ENCODE measurements around the gene GALNTL6.
"Not testable (repeated sequence)": the region's sequence is repeated elsewhere in the genome, so short reads cannot be mapped to it uniquely, and the experiment has no call there.

Gene GALNTL6

DNA sequence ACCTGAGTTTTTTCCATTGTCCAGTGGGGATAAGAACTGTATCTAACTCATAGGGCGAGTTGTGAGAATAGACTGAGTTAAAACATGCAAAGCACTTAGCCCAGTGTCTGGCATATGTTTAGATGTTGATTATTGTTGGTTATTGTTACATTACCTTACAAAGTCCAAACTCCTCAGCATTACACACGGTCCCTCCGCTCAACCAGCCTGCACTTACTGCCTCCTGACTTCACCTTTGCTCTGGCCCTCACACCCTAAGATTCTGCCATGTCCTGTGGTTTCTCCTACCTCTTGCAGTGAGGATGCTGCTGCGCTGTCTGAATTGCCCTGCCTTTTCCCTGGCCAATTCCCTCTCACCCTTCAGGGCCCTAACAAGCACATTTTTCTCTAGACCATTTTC is 1053.2 kb downstream of the GALNTL6 start:
- H3K27me3 Mint-ChIP-seq = peaks cover 2% of the 10 kb centered on the region
- H3K4me1 Mint-ChIP-seq = no peaks in the 10 kb centered on the region
- ATAC-seq = no peak
- no peak overlapping the region for H3K4me3 Mint-ChIP-seq
- no peak for DNase-seq
- H3K27ac Mint-ChIP-seq = no peak overlapping the region
- H3K36me3 Mint-ChIP-seq (ENCODE audit: low read depth) = no peaks in the 10 kb centered on the region
- H3K9me3 Mint-ChIP-seq = peaks cover 7% of the 10 kb centered on the region

DNA sequence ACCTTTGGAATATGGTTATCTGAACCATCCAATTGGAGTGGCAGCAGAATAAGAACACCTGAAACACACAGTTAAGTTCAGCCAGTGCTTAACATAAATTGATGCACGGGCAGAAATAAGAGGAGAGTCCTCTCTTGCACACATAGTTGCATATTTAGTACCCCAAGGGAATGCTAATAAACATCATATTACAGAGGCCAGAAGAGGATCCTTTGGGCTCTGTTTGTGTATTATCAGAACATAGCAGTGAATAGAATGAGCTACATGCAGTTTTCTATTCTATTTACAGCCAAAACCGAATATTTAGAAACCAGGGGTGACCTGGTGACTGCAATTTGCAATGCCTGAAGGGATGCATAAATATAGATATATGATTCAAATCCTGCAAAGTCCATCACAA is 1054.6 kb downstream of the GALNTL6 start:
- H3K4me1 Mint-ChIP-seq = no peaks in the 10 kb centered on the region
- H3K27ac Mint-ChIP-seq = no peak overlapping the region
- H3K4me3 Mint-ChIP-seq = no peak overlapping the region
- DNase-seq (no peak), ATAC-seq (no peak)
- H3K9me3 Mint-ChIP-seq = no peaks in the 10 kb centered on the region
- no peaks in the 10 kb centered on the region for H3K36me3 Mint-ChIP-seq (ENCODE audit: low read depth)
- H3K27me3 Mint-ChIP-seq = peaks cover 5% of the 10 kb centered on the region

DNA sequence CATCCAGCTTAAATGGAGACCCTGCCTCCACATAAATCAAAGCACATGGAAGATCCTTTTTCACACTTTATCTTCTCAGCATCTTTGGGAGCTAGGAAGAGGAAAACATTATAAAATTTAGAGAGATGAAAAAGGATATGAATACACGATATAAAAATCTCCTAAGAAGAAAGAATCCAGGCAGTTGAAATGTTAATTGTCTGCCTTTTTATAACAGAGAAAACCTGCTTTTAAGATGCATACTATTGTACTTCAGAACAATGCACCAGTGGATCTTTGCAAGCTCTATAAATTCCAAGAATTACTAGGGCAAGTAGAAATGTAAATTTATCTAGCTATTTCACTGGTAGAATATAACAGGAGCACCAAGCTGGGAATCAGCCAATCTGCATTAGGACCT is 1055.1 kb downstream of the GALNTL6 start:
- no peak overlapping the region for H3K4me3 Mint-ChIP-seq
- no peak overlapping the region for H3K27ac Mint-ChIP-seq
- H3K27me3 Mint-ChIP-seq = peaks cover 6% of the 10 kb centered on the region
- H3K9me3 Mint-ChIP-seq = no peaks in the 10 kb centered on the region
- H3K4me1 Mint-ChIP-seq = no peaks in the 10 kb centered on the region
- ATAC-seq = no peak
- no peak for DNase-seq
- H3K36me3 Mint-ChIP-seq (ENCODE audit: low read depth) = no peaks in the 10 kb centered on the region

DNA sequence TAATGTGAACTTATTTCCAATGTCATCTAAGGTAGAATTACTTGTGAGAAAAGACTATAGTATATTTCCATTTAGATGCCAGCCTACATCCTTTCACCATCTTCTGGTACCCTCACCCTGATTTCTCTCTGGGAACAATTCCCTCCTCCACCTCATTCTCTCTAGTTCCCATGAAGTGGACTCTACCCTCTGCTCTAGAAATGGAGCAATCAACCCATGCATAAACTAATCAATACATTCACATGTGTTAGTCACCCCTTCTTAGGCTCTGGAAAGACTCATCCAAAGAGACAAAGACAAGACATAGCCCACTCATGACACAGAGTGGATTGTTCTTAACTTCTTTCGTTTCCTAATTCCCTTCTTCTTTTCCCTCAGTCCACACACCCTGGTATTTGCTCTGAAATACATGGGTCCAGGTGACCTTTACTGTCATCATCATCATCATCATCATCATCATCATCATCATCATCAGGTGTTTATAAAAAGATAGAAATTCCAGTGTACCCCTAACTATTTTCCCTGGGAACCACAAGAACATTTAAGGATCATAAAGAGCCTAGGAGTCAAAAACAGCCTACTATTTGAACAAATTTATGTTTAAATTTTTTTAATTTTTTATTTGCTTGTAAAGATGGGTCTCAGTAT is 1056.5 kb downstream of the GALNTL6 start:
- Mint-ChIP-seq H3K9me3 (no peaks in the 10 kb centered on the region), H3K36me3 (ENCODE audit: low read depth) (no peaks in the 10 kb centered on the region), H3K4me1 (no peaks in the 10 kb centered on the region), H3K27me3 (peaks cover 6% of the 10 kb centered on the region), H3K4me3 (no peak overlapping the region), H3K27ac (no peak overlapping the region)
- ATAC-seq = no peak
- DNase-seq = no peak

DNA sequence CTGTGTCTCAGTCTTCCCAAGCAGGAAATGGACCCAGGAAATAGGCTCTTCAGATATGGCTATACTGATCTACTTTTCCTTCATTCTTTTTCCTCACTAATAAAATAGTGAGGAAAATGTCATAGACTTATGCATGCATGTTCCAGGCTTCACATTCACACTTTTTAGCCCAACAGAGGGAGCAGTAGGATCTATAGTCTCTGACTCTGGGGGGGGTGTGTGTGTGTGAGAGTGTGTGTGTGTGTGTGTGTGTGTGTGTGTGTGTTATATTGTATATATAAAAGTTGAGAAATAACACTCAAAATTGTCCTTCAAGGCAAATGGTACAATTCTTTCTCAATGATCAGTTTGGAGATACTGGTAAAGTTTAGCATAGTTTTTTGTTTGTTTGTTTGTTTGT is 1058.2 kb downstream of the GALNTL6 start:
- no peaks in the 10 kb centered on the region for H3K9me3 Mint-ChIP-seq
- no peak for ATAC-seq
- no peak overlapping the region for H3K4me3 Mint-ChIP-seq
- H3K27me3 Mint-ChIP-seq = peaks cover 6% of the 10 kb centered on the region
- H3K4me1 Mint-ChIP-seq = no peaks in the 10 kb centered on the region
- no peak overlapping the region for H3K27ac Mint-ChIP-seq
- no peak for DNase-seq
- no peaks in the 10 kb centered on the region for H3K36me3 Mint-ChIP-seq (ENCODE audit: low read depth)

DNA sequence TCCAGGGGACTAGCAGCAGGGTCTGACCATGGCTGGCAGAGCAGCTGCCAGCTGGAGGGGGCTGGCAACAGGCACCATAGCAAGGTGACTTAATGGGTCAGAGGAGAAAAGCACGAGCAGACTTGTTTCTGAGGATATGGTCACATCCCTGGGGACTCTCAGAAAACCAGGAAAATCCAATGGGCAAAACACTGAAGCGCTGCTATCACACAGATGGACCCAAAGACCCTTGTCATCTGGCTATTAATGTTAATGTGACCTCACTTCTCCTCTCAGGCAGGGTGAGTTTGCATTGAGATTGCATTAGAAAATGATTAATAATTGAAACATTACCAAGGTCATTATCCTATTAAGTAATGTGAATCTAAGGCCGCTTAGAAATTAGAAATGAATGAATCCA is 1061.7 kb downstream of the GALNTL6 start:
- no peak for DNase-seq
- no peak overlapping the region for H3K4me3 Mint-ChIP-seq
- H3K4me1 Mint-ChIP-seq = no peaks in the 10 kb centered on the region
- no peak overlapping the region for H3K27ac Mint-ChIP-seq
- H3K27me3 Mint-ChIP-seq = peaks cover 4% of the 10 kb centered on the region
- H3K36me3 Mint-ChIP-seq (ENCODE audit: low read depth) = no peaks in the 10 kb centered on the region
- no peak for ATAC-seq
- no peaks in the 10 kb centered on the region for H3K9me3 Mint-ChIP-seq

DNA sequence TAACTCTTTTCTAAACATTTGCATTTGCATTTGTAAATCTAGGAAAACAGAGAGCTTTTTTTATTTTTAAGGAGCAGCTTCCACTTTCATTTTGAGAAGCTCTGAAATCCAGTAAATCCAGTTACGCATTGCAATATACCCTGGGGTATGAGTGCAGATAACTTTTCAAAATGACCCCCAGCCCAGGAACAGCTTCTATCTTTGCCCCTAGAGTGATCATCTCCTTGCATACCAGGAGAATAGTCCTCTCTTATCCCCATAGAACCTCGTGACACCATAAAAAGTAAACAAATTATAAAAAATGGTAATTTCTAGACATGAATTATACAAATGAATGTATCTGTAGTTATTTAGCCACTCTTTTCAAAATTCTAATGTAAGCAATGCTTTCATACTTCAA is 1063.2 kb downstream of the GALNTL6 start:
- Mint-ChIP-seq H3K27me3 (peaks cover 4% of the 10 kb centered on the region), H3K4me3 (no peak overlapping the region), H3K4me1 (no peaks in the 10 kb centered on the region), H3K27ac (no peak overlapping the region), H3K9me3 (no peaks in the 10 kb centered on the region), H3K36me3 (ENCODE audit: low read depth) (no peaks in the 10 kb centered on the region)
- ATAC-seq = no peak
- no peak for DNase-seq

DNA sequence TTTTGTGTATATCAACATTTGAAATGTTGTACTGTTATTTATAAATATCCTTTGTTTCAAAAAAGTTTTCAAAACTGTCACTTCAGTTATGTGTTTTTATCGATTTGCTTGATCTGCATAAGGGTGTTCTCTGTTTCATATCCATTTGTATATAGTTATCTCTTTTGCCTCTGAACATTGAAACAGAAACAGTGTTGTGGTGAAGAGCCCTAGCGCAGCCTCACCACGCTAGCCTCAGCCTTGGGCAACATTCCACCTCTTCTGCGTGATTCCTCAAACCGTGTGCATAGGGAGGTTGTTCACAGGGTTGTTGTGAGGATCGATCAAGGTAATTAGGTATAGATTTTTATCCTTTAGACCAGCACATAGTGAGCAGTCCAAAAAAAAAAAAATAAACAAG is 1068.4 kb downstream of the GALNTL6 start:
- peaks cover 17% of the 10 kb centered on the region for H3K9me3 Mint-ChIP-seq
- H3K36me3 Mint-ChIP-seq (ENCODE audit: low read depth) = no peaks in the 10 kb centered on the region
- ATAC-seq (no peak), DNase-seq (no peak)
- H3K27me3 Mint-ChIP-seq = no peaks in the 10 kb centered on the region
- H3K4me1 Mint-ChIP-seq = no peaks in the 10 kb centered on the region
- H3K27ac Mint-ChIP-seq = no peak overlapping the region
- H3K4me3 Mint-ChIP-seq = no peak overlapping the region

DNA sequence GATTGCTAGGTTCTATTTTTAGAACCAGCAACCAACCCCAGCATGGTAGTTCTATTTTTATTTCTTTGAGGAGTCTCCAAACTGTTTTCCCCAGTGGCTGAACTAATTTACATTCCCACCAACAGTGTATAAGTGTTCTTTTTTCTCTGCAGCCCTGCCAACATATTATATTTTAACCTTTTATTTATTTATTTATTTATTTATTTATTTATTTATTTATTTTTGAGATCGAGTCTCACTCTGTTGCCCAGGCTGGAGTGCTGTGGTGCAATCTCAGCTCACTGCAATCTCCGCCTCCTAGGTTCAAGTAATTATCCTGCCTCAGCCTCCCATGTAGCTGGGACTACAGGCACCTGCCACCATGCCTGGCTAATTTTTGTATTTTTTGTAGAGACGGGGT is 1074.2 kb downstream of the GALNTL6 start:
- peaks cover 20% of the 10 kb centered on the region for H3K9me3 Mint-ChIP-seq
- not testable (repeated sequence) for H3K27ac Mint-ChIP-seq; ATAC-seq; H3K27me3 Mint-ChIP-seq; H3K4me3 Mint-ChIP-seq; DNase-seq; H3K4me1 Mint-ChIP-seq; H3K36me3 Mint-ChIP-seq (ENCODE audit: low read depth)

DNA sequence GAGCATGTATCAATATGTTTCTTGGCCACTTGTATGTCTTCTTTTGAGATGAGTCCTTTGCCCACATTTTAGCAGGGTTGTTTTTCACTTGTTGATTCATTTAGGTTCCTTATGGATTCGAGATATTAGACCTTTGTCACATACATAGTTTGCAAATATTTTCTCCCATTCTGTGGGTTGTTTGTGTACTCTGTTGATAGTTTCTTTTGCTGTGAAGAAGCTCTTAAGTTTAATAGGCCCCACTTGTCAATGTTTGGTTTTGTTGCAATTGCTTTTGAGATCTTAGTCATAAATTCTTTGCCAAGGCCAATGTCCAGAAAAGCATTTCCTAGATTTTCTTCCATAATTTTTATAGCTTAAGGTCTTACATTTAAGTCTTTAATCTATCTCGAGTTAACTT is 1074.8 kb downstream of the GALNTL6 start:
- Mint-ChIP-seq H3K4me1 (no peaks in the 10 kb centered on the region), H3K27ac (no peak overlapping the region), H3K27me3 (no peaks in the 10 kb centered on the region), H3K36me3 (ENCODE audit: low read depth) (no peaks in the 10 kb centered on the region), H3K4me3 (no peak overlapping the region), H3K9me3 (peaks cover 20% of the 10 kb centered on the region)
- ATAC-seq = no peak
- no peak for DNase-seq

DNA sequence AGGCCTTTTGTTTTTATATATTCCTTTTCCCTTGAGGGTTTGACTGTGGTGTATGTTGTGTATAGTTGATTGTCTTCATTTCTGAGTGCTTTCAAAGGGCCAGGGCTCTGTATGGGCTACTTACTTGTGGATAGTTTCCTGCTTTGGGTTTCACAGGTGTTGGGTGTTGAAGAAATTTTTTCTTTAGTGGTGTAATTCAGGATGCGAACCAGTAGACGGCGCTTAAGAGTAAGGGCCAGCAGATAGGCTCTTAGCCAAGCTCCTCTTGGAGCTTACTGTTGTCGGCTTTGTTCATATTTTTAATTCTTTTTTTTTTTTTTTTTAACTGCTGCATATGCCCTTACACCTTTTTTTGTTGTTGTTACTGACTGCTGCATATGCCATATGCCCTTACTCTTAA is 1079.1 kb downstream of the GALNTL6 start:
- ATAC-seq (no peak), DNase-seq (no peak)
- H3K9me3 Mint-ChIP-seq = peaks cover 14% of the 10 kb centered on the region
- H3K27me3 Mint-ChIP-seq = no peaks in the 10 kb centered on the region
- no peak overlapping the region for H3K27ac Mint-ChIP-seq
- no peaks in the 10 kb centered on the region for H3K36me3 Mint-ChIP-seq (ENCODE audit: low read depth)
- H3K4me1 Mint-ChIP-seq = no peaks in the 10 kb centered on the region
- no peak overlapping the region for H3K4me3 Mint-ChIP-seq

DNA sequence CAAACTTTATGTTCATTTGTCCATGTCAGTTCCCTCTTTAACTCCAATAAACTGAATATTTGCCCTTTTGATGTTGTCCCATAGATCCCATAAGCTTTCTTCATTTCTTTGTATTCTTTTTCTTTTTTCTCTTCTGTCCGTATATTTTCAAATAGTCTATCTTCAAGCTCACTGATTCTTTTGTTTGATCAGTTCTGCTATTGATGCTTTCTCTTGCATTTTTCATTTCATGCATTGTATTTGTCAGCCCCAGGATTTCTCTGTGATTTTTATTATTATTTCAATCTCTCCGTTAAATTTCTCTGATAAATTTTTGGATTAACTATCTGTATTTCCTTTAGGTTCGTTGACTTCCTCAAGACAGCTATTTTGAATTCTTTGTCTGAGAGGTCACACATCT is 1082.5 kb downstream of the GALNTL6 start:
- DNase-seq (no peak), ATAC-seq (no peak)
- Mint-ChIP-seq H3K27me3 (no peaks in the 10 kb centered on the region), H3K9me3 (peaks cover 14% of the 10 kb centered on the region), H3K36me3 (ENCODE audit: low read depth) (no peaks in the 10 kb centered on the region), H3K4me3 (no peak overlapping the region), H3K27ac (no peak overlapping the region), H3K4me1 (no peaks in the 10 kb centered on the region)

DNA sequence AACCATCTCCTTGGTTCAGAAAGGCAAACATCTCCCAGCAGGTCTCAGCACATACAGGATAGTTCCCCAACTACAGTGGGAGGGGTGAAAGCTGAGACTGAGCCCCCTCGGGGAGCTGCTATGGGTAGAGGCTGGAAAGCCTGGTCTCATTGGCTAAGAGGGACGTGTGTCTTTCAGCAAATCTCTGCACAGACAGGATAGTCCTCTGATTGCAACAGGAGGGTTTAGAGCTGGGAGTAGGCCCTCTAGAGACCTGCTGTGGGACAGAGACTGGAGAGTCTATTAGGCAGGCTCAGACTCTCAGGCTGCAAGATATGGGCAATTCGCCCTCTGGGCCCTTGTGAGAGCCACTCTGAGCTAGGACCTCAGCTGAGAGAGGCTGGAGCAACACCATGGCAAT is 1083.8 kb downstream of the GALNTL6 start:
- DNase-seq = no peak
- no peak for ATAC-seq
- H3K36me3 Mint-ChIP-seq (ENCODE audit: low read depth) = no peaks in the 10 kb centered on the region

DNA sequence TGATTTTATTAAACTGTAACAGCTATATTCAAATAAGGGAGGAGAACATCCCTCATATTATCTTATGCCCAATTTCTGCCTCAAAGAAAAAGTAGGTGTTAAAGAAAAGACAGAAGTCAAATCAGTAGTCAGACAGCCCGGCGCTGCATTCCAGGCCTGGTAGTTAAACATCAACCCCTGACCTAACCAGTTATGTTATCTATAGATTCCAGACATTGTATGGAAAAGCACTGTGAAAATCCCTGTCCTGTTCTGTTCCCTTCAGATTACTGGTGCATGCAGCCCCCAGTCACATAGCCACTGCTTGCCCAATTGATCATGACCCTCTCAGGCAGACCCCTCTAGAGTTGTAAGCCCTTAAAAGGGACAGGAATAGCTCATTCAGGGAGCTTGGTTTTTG is 1085.5 kb downstream of the GALNTL6 start:
- DNase-seq = no peak
- Mint-ChIP-seq H3K36me3 (ENCODE audit: low read depth) (no peaks in the 10 kb centered on the region), H3K27ac (no peak overlapping the region), H3K27me3 (no peaks in the 10 kb centered on the region), H3K4me1 (no peaks in the 10 kb centered on the region), H3K9me3 (peaks cover 13% of the 10 kb centered on the region), H3K4me3 (no peak overlapping the region)
- no peak for ATAC-seq

More for the DNA sequence above, 1083.8 kb downstream of the GALNTL6 start:
- H3K9me3 Mint-ChIP-seq = peaks cover 14% of the 10 kb centered on the region
- H3K27me3 Mint-ChIP-seq = no peaks in the 10 kb centered on the region
- H3K4me3 Mint-ChIP-seq = no peak overlapping the region
- no peak overlapping the region for H3K27ac Mint-ChIP-seq
- H3K4me1 Mint-ChIP-seq = no peaks in the 10 kb centered on the region

DNA sequence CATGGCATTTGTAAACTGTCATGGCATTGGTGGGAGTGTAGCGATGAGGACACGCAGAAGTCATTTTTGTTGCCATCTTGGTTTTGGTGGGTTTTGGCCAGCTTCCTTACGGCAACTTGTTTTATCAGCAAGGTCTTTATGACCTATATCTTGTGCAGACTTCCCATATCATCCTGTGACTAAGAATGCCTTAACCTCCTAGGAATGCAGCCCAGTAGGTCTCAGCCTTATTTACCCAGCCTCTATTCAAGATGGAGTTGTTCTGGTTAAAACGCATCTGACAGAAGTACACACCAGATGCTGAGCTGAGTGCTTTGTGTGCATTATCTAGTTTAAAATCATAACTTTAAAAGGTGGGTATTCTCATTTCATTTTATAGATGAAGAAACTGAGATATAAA is 1086.7 kb downstream of the GALNTL6 start:
- H3K27me3 Mint-ChIP-seq = peaks cover 2% of the 10 kb centered on the region
- no peaks in the 10 kb centered on the region for H3K4me1 Mint-ChIP-seq
- no peaks in the 10 kb centered on the region for H3K36me3 Mint-ChIP-seq (ENCODE audit: low read depth)
- ATAC-seq (no peak), DNase-seq (no peak)
- H3K4me3 Mint-ChIP-seq = no peak overlapping the region
- peaks cover 11% of the 10 kb centered on the region for H3K9me3 Mint-ChIP-seq
- no peak overlapping the region for H3K27ac Mint-ChIP-seq

DNA sequence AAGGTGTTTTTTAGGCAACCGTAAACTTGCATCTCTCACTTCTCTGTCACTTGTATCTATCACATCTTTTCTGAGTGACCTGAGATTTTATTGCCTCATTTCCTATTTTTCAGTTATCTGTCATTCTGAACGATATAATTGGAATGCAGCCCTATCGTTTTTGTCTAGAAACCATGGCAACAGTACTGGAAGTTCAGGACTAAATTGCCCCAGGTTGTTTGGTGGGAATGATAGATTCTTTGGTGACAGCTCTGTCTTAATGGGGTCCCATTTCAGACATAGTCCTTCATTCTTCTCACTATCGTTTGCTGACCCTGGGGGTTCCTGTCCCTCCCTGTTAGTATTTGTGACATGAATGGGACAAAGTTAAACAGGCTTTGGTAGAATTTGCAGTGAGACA is 1087.7 kb downstream of the GALNTL6 start:
- no peak overlapping the region for H3K27ac Mint-ChIP-seq
- peaks cover 2% of the 10 kb centered on the region for H3K27me3 Mint-ChIP-seq
- H3K36me3 Mint-ChIP-seq (ENCODE audit: low read depth) = no peaks in the 10 kb centered on the region
- DNase-seq (no peak), ATAC-seq (no peak)
- H3K4me3 Mint-ChIP-seq = no peak overlapping the region
- H3K9me3 Mint-ChIP-seq = peaks cover 6% of the 10 kb centered on the region
- no peaks in the 10 kb centered on the region for H3K4me1 Mint-ChIP-seq
